ENCODE data around the gene LIF. TPM values are rescaled to one million over a fixed set of nuclear protein-coding genes. Genes with fewer than 3 reads are reported as not detected.

LIF gene
- total RNA-seq, 1 donor from 2014 or later: 0.23 TPM

- H3K4me3 Mint-ChIP-seq (ENCODE audit: unreplicated experiment): peak overlapping the region; percentile 7
- peaks cover 3% of the 10 kb centered on the region for H3K36me3 Mint-ChIP-seq (ENCODE audit: low read depth, unreplicated experiment)
- peak; percentile 89 for DNase-seq (ENCODE audit: low spot score)
- peak; percentile 94 for TF ChIP-seq CTCF (IDR thresholded peaks at IDR 0.05; ENCODE audit: unreplicated experiment)
- H3K27me3 Mint-ChIP-seq (ENCODE audit: unreplicated experiment): peaks cover 1% of the 10 kb centered on the region
- H3K9me3 Mint-ChIP-seq (ENCODE audit: unreplicated experiment): no peaks in the 10 kb centered on the region
- no peak overlapping the region for H3K27ac Mint-ChIP-seq (ENCODE audit: unreplicated experiment)
- peaks cover 10% of the 10 kb centered on the region for H3K4me1 Mint-ChIP-seq (ENCODE audit: unreplicated experiment)
These were observed 40.5 kb upstream of the LIF start for GRCh38 chr22:30286813-30287647.

DNA sequence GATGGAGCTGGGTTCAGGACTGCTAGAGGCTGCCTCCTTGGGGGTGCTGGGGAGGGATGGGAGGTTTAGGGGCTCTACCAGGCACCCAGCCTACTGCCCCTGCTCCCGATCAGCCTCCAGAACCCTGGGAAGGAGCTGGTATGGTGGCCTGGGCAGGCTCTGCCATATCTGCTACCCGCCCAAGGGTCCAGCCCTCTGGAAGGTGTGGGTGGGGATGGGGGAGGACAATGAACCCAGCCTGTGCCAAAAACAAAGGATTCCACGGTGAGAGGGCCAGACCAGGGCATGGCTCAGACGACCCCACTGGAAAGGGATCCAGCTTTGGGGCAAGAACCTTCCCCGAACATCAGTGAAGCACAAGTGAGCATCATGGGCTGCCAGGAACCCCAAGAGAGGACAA lies 39.8 kb upstream of the LIF start:
- Mint-ChIP-seq H3K36me3 (ENCODE audit: low read depth, unreplicated experiment) (peaks cover 3% of the 10 kb centered on the region), H3K9me3 (ENCODE audit: unreplicated experiment) (no peaks in the 10 kb centered on the region), H3K4me1 (ENCODE audit: unreplicated experiment) (peaks cover 5% of the 10 kb centered on the region), H3K27ac (ENCODE audit: unreplicated experiment) (no peak overlapping the region), H3K4me3 (ENCODE audit: unreplicated experiment) (no peak overlapping the region), H3K27me3 (ENCODE audit: unreplicated experiment) (peaks cover 1% of the 10 kb centered on the region)
- TF ChIP-seq CTCF (IDR thresholded peaks at IDR 0.05; ENCODE audit: unreplicated experiment): no peak
- DNase-seq (ENCODE audit: low spot score): no peak

- Mint-ChIP-seq H3K4me1 (ENCODE audit: unreplicated experiment) (peaks cover 2% of the 10 kb centered on the region), H3K9me3 (ENCODE audit: unreplicated experiment) (no peaks in the 10 kb centered on the region), H3K27me3 (ENCODE audit: unreplicated experiment) (peaks cover 1% of the 10 kb centered on the region), H3K4me3 (ENCODE audit: unreplicated experiment) (no peak overlapping the region), H3K27ac (ENCODE audit: unreplicated experiment) (no peak overlapping the region), H3K36me3 (ENCODE audit: low read depth, unreplicated experiment) (peaks cover 3% of the 10 kb centered on the region)
- TF ChIP-seq CTCF (IDR thresholded peaks at IDR 0.05; ENCODE audit: unreplicated experiment): no peak
- DNase-seq (ENCODE audit: low spot score): no peak
These were observed 39.3 kb upstream of the LIF start for GRCh38 chr22:30285846-30286200.

DNA sequence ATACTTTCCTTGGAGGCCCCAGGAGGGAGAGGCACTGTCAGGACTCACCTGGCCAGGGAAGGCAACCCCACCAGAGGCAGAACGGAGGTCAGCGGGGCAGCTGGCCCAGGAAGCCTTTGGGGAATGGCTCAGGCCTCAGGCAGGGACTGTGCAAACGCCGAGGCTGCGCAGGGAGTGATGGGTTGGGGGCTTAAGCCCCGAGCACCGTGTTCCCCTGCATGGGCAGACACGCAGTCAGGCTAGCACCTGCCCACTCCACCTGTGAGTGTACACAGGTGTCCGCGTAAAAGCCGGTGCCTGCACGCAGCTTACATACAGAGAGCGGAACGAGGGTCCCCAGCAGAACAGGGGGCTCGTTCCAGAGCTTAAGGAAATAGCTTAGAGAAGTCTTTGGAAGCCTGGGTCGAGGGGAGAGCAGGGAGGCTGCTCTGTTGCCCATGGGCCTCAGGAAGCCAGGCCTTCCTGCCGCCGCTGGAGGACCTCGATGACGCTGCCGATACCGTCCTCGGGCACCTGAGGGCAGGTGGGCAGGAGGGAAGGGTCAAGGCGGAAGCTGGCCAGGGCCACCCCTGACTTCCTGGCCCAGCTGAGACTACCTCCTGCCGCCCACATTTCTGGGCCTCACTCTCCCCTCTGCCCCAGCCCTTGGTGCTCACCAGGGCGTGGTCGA lies 38.8 kb upstream of the LIF start:
- Mint-ChIP-seq H3K9me3 (ENCODE audit: unreplicated experiment) (no peaks in the 10 kb centered on the region), H3K27me3 (ENCODE audit: unreplicated experiment) (peaks cover 1% of the 10 kb centered on the region), H3K4me1 (ENCODE audit: unreplicated experiment) (peaks cover 2% of the 10 kb centered on the region), H3K27ac (ENCODE audit: unreplicated experiment) (no peak overlapping the region), H3K36me3 (ENCODE audit: low read depth, unreplicated experiment) (peaks cover 3% of the 10 kb centered on the region), H3K4me3 (ENCODE audit: unreplicated experiment) (peak overlapping the region; percentile 56)
- no peak for TF ChIP-seq CTCF (IDR thresholded peaks at IDR 0.05; ENCODE audit: unreplicated experiment)
- no peak for DNase-seq (ENCODE audit: low spot score)

DNA sequence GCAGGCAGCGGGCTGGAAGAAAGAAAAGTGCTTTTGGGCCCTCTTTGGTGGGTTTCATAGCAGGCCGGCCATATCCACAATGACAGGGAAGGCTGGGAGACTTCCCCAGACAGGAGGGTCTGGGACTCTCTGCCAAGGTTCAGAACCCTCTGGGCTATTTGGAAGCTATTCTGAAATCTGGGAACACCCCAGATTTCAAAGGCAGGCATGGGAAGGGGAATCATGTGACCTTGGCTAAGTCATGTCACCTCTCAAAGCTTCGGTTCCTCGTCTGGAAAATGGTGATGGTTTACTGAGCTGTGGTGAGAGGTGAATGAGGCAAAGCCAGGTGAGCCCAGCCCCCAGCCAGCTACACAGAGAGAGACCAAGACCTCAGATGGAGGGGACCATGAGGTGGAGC lies 38.1 kb upstream of the LIF start:
- Mint-ChIP-seq H3K4me3 (ENCODE audit: unreplicated experiment) (peak overlapping the region; percentile 56), H3K27me3 (ENCODE audit: unreplicated experiment) (peaks cover 1% of the 10 kb centered on the region), H3K36me3 (ENCODE audit: low read depth, unreplicated experiment) (peaks cover 3% of the 10 kb centered on the region), H3K27ac (ENCODE audit: unreplicated experiment) (no peak overlapping the region), H3K9me3 (ENCODE audit: unreplicated experiment) (no peaks in the 10 kb centered on the region), H3K4me1 (ENCODE audit: unreplicated experiment) (no peaks in the 10 kb centered on the region)
- DNase-seq (ENCODE audit: low spot score): no peak
- TF ChIP-seq CTCF (IDR thresholded peaks at IDR 0.05; ENCODE audit: unreplicated experiment): no peak
